ENCODE data around the gene RBBP9.

GRCh38 chr20:18515973-18516372 is 18.9 kb upstream of the RBBP9 start:
- TF ChIP-seq, protein P1, sequence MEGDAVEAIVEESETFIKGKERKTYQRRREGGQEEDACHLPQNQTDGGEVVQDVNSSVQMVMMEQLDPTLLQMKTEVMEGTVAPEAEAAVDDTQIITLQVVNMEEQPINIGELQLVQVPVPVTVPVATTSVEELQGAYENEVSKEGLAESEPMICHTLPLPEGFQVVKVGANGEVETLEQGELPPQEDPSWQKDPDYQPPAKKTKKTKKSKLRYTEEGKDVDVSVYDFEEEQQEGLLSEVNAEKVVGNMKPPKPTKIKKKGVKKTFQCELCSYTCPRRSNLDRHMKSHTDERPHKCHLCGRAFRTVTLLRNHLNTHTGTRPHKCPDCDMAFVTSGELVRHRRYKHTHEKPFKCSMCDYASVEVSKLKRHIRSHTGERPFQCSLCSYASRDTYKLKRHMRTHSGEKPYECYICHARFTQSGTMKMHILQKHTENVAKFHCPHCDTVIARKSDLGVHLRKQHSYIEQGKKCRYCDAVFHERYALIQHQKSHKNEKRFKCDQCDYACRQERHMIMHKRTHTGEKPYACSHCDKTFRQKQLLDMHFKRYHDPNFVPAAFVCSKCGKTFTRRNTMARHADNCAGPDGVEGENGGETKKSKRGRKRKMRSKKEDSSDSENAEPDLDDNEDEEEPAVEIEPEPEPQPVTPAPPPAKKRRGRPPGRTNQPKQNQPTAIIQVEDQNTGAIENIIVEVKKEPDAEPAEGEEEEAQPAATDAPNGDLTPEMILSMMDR (IDR thresholded peaks at IDR 0.05): no peak
- TF ChIP-seq POLR2A (IDR thresholded peaks at IDR 0.05): no peak

All from heart left ventricle (tissue), 13 donors.